GM19023 (cell line): Measurements from ENCODE around the gene AHDC1.

Experiments used
- ATAC-seq: cut with Tn5 transposase; IDR thresholded peaks from one replicate; pipeline ENCODE4 v1.9.1; 2021; ENCODE audit warnings: mild to moderate bottlenecking, moderate library complexity; ENCODE audit not compliant: unreplicated experiment

AHDC1 gene

DNA sequence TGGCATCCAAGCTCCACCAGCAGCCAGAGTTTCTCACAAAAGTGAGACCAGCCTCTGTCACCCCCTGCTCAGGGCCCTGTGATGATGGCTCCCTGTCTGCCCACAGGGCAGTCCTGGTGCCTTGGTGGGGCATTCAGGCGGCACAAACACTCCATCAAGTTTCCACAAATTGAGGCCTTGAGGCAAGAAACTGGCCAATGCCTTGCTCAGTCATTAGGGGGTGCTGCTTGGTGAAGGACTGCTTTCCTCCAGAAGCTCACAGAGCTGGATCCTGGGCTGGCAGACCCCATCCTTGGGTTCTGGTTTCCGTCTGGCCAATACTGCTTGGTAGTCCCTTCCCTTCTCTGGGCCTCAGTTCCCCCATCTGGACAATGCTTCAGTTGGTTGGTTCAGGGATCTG lies 12.5 kb upstream of the AHDC1 start:
- ATAC-seq = no peak

DNA sequence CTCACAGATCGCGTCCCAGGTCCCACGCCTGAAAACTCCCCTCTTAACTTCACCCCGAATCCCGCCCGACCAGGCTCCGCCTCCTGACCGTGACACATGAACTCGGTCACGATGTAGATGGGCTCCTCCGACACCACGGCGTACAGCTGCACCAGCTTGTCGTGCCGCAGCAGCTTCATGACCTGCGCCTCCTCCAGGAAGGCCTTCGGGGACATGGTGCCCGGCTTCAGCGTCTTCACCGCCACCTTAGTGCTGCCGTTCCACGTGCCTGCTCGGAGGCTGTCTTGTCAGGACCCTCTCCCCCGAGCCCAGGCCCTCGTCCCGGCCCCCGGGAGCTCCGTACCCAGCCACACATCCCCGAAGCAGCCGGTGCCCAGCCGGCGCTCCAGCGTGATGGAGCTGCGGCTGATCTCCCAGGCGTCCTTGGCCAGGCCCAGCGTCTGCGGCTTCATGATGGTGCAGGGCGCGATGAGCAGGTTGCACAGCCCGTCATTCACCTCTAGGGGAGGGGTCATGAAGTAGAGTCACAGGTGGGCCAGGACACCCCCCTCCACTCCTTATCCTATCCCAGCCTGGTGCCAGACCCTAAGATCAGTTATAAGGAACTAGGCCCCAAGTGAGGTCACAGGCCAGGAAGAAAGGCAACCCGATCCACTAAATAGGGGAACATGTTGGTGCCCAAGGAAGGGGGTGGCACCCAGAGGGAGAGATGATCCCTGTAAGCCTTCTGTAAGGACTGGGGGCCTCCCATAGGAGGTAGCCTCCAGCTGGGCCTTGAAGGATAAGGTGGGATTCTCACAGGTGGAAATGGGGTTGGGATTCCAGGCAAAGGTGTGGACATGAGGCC lies 11.6 kb upstream of the AHDC1 start:
- ATAC-seq = no peak

DNA sequence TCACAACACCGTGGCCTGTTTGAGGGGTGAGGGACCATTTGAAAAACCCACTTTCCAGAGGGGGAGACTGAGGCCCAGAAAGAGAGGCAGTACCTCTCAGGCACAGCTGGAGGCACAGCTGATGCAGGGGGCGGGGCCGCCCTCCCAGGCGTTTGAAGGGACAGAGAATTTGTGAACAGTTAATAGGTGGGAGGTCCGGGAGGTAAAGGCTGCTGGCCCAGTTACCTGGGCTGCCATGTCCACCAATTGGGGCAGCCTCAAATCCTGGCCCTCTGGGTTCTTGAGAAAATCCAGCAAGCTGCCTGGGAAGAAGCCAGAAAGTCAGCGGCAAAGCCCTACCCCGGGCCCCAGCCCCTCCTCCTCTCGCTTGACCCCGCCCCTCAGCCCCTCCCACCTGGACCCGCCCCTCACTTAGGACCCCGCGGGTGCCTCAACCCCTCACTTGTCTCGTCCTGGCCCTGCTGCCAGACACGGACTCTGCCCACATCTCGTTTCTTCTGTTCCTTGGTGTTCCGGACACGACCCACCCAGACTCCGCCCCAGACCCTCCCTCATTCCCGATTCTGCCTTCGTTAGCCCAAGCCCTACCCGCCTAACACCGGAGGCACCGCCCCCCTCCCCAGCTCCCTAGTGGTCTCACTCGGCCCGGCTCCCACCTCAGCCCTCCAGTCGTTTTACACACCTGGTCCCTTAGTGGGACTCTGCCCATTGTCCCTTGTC lies 10.8 kb upstream of the AHDC1 start:
- no peak for ATAC-seq

DNA sequence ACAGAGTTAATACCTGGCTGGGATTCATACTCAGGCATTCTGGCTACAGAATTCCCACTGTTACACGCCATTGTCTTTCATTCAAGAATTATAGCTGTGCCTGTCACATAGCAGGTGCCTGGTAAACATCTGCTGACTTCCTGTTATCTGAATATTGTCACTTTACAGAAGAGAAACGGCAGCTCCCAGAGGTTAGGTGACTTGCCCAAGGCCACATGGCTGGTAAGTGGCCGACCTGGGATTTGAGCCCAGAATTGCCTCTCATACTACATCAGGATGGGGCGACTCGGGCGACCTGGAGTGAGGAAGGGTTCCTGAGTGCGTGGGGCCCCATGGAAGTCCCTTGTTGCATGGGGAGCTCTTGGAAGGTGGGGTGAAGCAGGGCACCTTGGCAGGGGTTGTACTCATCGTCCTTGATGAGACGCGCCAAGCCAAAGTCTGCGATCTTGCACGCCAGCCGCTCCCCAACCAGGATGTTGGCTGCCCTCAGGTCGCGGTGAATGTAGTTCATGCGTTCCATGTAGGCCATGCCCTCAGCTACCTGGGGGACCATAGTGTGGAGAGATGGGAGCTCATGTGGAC lies 10.2 kb upstream of the AHDC1 start:
- ATAC-seq = no peak

DNA sequence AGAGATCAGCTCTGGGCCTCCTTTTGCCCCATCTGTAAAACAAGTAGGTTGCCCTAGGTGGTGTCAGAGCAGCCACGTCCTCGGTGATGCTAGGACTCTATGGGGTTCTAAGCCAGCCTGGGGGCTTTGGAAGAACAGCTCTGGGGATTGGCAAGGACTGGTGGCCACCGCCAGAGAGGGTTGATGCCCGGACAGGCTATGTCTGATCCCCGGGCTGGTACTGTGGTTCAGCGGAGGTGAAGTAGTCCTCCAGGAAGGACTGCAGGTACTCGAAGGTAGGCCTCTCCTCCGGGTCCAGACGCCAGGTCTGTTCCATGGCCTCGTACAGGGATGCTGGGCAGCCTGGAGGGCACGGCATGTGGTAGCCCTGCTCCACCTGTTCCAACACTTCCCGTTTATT lies 8.8 kb upstream of the AHDC1 start:
- ATAC-seq = no peak

DNA sequence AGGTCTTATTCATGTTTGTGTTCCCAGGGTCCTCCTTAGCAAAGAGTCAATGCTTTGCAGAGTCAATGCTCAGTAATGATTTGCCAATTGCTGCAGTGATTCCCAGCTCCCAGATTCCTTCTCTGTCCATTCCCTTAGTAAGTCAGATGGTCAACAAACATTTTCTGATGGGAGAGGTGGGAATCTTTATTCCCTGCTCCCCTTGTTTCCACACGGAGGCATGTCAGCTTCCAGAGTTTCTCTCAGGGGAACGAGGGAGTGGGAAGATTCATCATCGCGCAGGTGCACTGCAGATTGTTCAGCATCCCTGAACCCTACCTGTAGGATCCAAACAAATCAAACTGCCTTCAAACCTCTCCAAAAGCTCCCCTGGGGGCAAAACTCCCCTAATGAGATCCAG lies 7.5 kb upstream of the AHDC1 start:
- no peak for ATAC-seq

DNA sequence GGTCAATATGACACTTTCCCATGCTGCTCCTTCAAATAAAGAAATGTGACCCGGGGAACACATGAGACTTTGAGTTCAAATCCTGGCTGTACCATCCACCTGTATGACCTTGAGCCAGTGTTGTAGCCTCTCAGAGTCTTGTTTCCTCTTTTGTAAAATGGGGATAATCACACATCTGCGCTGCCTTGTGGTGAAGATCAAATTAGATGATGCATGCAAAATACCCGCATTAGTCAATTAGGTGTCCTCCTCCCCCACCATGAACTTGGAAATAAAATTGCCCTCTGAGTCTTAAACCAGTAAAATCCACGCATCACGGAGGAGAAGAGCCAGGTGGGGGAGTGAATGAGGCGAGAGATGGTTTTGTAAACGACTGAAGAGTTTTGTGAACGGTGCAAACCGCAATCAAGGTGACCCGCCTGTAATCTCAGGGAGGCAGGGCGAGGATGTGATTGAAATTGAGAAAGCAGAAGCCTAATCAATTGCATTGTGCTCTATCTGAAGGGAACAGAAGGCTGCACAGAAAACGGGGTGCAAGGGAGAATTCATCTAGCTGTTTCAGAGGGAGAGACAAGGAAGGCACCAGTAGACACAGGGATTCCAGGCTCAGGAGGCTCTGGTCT lies 5.8 kb upstream of the AHDC1 start:
- no peak for ATAC-seq

DNA sequence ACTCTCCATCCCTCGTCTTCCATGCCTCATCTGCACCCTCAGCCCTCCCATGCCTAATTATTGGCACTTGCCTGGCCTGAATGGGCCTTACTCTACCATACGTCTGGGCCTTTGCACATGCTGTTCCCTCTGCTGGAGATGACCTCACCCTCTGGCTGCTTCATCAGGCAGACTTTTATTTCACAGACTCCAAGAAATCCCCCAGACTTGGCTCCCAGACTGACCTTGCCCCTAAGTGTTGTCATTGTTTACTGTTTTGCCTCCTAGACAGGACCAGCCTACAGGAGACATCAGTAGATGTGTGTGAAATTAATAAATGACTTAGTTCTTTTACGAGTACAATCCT lies 5.2 kb upstream of the AHDC1 start:
- ATAC-seq = no peak

DNA sequence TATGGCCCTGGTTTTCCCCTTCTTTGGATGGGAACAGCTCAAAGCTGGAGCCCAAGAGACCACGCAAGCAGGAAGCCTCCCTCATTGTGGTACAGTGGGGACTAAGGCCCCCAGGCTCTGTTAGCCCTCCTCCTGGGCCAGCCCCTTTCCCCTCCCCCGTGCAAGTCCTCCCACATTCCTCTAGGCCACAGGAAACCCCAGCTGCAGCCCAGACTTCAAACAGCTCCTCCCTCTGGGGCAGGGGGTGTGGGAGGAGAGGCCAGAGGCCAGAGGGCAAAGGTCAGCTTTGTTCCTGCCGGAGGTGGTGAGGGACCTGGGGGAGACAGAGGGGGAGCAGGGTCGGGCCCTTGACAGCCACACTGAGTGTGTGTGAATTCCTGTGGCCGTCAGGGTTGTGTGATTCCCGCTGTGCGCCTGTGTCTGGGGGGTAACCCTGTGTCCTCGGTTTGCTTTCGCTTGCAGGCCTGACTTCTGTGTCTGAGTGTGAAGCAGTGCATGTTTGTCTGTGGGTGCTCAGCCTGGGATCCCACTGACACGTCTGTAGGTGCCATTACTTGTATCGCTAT lies 3.4 kb upstream of the AHDC1 start:
- no peak for ATAC-seq

DNA sequence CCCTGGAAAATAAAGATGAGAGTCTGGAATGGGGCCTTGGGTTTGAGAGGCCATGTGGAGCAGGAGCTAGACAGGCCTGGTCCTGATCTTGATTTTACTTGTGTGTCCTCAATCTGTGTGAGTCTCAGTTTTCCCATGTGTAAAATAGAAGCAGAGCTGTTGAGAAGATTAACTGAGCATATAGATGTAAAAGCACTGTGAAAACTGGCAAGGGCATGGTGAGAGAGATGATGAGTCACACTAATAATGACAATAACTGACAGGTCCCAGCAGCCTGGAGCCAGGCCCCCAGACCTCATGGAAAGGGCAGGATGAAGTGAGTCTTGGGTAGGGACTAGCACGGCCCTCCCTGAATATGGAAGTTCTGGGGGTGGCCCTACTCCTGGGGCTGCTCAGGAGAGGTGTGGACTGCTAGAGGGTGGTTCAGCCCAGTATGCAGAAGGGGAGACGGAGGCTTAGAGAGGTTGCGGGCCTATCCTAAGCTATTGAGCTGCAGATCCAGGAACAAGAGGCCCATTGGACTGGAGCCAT lies 2.8 kb upstream of the AHDC1 start:
- no peak for ATAC-seq

DNA sequence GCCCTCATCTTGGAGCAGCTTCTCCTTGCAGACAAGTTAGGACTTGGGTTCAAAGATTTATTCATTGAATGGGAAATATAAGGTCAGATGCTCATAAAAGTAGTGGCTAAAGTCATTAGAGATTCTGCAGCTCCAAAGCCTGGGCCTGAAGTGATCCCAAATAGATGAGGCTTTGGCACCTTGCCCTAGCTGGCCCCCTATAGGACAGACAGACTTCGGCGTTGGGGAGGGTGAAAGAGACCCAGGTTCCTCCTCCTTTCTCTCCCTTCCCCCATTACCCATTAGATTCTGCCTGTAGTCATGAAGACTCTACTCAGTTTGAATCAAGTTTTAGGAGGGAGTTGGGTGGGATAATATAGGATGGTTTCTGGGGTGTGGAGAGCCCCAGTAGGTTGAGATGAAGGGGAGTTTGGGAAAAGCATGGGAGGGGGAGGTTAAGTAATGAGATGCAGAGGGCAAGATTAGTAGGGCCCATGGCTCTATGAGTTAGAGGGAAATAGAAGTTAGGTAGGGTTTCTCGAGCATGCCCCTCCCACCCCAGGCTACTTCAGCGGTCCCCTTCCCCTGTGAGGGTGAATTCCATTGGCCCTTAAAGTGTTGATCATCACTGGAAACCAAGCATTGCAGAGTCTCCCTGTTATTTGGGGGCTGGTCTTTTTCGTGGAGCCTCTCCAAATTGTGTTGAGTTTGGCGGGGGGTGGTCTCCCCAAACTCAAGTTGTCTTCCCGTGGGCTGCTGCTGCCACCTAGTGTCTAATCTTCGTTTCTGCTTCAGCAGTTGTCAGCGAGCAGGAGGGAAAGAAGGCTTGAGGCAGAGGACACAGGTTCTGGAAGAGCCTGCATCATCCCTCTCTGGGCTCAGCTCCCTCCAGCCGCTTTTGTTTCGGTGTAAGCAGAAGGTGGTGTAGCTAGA lies 2.1 kb upstream of the AHDC1 start:
- ATAC-seq = no peak

DNA sequence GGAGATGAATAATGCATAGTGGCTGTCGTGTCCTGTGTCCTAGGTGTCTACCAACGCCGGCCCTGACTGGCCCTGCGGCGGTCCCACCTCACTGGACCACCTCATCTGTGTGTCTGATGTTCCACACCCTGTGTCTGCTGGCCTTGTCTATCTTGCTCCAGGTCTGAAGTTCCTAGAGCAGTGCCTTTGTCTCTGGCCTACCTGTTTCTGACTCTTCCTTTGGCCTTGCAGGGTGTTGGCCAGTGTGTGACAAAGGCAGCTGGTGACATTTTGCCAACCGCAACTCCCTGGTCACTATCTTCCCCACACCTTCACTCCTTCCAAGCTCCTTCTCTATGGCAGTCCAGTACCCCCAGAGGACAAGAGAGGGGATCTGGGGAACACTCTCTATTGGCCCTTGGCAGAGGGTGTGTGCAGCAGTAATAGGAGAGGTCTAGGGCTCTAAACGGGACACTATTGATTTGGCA lies 1.4 kb upstream of the AHDC1 start:
- ATAC-seq = no peak

DNA sequence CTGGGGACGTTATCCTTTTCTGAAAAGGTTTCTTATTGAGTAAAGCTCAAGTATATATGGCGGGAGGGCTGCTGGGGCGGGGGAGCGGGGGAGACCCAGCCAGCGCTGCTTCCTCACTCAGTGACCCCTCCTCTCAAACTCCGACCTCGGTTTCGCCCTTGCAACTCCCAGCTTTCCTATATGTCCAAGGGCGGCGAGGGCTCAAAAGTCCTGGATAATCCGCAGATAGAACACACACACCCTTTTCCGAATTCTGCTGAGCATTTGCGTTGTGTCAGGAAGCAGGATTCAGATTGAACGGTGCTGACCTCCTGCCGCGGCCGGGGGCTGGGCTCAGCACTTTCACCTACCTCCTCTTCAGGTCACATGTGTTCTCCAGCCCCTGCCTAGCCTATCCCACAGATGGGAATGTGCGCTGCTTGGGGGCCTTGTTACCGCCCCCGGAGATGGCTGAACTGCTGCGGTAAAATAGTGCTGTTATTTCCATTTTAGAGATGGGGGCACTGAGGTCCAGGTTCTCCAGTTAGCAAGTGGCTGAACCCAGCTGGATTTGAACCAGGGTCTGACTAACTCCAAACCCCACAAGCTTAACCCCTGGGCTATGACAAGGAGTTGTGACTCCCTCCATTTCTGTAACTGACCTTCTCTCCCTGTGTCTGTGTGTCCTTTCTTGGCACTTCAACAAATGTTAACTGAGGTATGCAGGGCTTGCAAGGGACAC lies 795 bp upstream of the AHDC1 start:
- ATAC-seq = no peak

DNA sequence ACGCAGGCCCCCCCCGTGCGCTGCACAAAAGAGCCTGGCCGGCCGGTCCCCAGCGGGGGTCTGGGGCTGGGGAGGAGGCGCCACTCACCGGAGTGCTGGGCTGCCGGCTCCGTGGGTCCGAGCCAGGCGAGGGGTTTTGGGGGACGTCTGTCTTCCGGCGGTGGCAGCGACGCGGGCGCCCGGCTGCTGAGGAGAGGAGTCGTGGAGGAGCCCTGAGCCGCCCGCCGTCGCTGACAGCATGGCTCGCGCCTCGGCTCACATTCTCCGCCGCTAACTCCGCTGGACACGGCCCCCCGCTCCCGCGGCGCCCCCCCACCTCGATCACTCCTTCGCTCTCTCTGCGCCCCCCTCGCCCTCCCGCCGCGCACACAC lies 649 bp downstream of the AHDC1 start:
- no peak for ATAC-seq

DNA sequence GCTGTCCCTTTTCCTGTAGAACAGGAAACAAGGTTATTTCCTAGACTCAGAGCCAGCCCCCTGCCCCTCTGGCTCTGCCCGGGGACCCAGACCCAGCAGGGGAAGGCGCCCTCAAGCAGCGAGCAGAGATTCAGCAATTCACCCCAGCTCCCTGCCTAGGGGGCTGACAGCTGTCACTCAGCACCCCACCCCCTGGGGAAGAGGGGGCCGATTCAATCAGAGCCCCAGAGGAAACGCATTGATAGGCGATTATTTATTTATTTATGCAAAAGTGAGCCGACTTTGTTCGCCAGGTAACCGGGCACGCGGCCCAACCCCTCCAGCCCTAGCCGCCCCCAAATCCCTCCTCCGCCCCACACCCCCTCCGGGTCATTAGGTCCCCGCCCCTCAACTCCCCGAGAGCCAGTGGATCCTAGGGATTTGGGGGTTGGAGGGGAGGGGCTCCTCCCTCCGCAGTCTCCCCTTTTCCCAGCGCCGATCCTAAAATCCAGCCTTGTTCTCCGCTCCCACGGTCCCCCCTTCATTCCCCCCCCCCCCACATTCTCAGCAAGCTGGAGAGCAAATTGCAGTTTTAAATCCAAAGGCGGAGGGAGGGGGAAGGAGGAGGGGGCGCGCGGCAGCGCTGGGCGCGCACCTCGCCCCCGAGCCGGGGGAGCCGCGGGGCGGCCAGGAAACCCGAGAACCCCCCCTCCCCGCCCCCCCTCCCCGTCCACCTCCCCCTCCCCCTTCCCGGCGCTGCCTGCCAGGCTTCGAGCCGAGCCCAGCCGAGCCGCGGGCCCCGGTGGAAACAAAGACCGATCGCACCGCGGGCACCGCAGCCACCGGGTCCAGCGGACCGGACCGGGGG lies 1.3 kb downstream of the AHDC1 start:
- ATAC-seq = no peak

DNA sequence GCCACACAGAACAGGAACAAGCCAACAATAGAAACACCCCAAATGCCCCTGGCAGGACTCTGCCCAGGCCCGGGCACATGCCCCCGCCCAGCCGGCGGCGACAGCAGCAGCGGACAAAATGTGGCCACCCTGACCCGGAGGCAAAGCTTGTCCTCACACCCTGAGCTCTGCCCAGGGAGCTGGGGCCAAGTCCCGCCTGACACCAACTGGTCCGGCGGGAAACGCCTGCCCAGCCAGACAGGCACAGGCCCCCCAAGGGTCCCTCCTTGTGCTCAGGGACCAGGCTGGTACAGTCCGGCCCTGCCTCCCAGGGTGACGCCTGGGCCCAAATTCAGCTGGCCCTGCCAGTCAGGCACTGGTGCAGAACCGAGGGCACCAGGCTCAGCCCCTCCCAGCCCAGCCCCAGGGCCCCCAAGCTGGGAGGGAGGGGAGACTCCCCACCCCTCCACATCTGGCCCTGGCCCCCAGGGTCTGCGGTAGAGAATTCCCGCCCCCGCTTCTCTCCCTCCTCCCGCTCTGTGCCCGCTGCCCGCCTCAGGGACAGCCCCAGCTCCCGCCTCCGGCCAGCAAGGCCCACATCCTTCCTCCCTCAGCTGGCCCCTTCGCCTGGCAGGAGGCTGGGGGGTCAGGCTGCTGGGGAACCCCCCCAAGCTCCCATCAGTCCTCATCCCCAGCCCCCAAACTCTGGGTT lies 2.0 kb downstream of the AHDC1 start:
- ATAC-seq = no peak

DNA sequence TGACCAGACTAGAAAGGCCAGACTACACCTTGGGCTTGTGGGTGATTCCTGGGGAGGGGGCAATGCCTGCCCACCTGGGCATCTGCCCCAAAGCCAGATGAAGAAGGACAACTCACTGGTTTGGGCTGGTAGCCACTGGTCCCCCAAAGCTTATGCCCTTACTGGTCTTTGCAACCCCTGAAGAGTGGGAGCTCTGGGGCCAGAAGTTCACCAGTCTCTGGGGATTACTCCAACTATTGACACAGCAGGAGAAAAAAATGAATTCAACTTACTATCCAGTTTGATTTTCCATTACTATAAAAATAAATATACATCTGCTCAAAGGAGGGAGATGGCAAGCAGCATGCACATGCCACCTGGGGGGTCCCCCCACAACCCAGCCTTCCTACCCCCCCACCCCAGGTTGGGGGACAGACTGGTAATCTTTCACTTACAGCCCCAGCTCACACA lies 2.6 kb downstream of the AHDC1 start:
- ATAC-seq = no peak
